ENCODE data around the gene DAB2IP.

The DAB2IP gene

DNA sequence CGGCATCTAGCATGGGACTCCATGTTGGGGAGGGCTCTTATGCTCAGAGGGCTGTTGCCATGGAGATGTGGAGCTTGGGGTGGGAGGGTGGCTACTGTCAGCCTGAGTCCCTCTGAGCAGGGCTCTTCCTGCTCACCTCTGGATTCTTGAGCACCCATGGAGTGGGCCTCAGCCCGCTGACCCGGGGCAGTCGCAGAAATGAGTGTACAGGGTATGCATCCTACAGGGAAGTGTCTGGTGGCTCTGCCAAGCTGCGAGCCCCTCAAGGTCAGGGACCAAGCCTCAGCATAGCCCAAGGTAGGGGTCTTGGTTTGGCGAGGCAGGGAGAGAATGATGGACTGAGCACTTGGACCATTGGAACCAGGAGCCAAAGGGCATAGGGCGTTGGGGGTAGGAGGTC, 104.1 kb downstream of the DAB2IP start:
- no peak overlapping the region for H3K27ac ChIP-seq
- no peak for TF ChIP-seq ZFX (IDR thresholded peaks at IDR 0.05; ENCODE audit: borderline replicate concordance)
- TF ChIP-seq CTCF (IDR thresholded peaks at IDR 0.05) = no peak

- TF ChIP-seq ZFX (IDR thresholded peaks at IDR 0.05; ENCODE audit: borderline replicate concordance) (no peak), CTCF (IDR thresholded peaks at IDR 0.05) (no peak)
- no peak overlapping the region for H3K27ac ChIP-seq
Observed at GRCh38 chr9:121756474-121757280, 105.2 kb downstream of the DAB2IP start.

GRCh38 chr9:121757281-121757585, 105.8 kb downstream of the DAB2IP start:
- TF ChIP-seq CTCF (IDR thresholded peaks at IDR 0.05) = no peak
- TF ChIP-seq ZFX (IDR thresholded peaks at IDR 0.05; ENCODE audit: borderline replicate concordance) = no peak
- H3K27ac ChIP-seq = no peak overlapping the region

DNA sequence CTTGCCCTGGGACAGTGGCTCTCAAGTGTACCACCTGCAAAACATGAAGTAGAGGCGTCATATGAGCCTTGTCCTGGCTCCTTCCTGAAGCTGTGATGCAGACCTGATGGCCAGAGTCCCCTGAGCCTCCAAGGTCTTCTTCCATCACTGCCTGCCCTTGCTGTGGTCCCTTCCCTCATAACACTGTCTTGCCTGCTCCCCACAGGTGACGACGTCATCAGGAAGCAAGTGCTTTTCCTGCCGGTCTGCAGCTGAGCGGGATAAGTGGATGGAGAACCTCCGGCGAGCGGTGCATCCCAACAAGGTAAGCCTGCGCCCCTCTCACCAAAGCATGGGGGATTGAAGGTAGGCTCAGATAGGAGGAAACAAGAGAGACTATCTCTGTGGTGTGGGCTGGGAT, 107.3 kb downstream of the DAB2IP start:
- H3K27ac ChIP-seq = no peak overlapping the region
- TF ChIP-seq ZFX (IDR thresholded peaks at IDR 0.05; ENCODE audit: borderline replicate concordance) (no peak), CTCF (IDR thresholded peaks at IDR 0.05) (no peak)

GRCh38 chr9:121759996-121760395, 108.6 kb downstream of the DAB2IP start:
- no peak overlapping the region for H3K27ac ChIP-seq
- TF ChIP-seq CTCF (IDR thresholded peaks at IDR 0.05) (no peak), ZFX (IDR thresholded peaks at IDR 0.05; ENCODE audit: borderline replicate concordance) (no peak)

DNA sequence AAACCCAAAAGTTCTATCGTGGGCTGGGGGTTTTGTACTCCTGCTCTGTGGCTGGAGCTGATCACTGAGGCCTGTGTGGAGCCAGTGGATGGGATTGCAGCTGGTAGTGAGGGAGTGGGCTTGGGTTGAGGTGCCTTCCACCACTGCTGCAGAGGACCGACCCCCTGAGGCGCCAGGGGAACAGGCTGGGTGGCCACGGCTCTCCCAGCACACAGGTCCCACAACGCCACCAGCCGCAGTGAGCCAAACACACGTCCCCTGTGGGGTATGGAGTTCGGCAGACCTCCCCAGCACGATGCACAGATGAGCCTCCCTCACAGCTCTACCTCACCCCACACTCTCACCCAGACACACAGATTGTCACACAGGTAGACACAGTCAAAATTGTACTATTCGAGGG, 109.1 kb downstream of the DAB2IP start:
- no peak for TF ChIP-seq CTCF (IDR thresholded peaks at IDR 0.05)
- H3K27ac ChIP-seq = no peak overlapping the region

DNA sequence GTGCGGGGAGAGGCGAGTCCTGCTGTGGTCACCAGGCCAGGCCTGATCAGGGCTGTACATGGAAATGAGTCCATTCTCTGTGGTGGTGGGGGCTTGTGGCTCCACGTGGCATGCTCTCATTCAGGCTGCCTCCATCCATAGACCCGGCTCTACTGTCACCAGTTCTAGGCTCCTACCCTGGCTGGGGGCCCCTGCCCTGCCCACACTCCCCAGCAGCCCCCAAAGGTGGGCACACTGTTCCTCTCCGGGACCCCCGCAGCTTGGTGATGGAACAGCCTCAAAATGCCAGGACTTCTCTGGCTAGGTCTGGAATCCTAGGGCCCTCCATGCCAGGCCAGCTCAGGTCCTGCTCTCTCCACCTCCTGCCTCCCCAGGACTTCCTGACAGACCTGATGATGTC, 111.7 kb downstream of the DAB2IP start:
- TF ChIP-seq CTCF (IDR thresholded peaks at IDR 0.05) (no peak), ZFX (IDR thresholded peaks at IDR 0.05; ENCODE audit: borderline replicate concordance) (no peak)
- no peak overlapping the region for H3K27ac ChIP-seq
